HG02759 (cell line): Measurements from ENCODE around the gene IL4R.
"Not testable (repeated sequence)": the region's sequence is repeated elsewhere in the genome, so short reads cannot be mapped to it uniquely, and the experiment has no call there.

Experiments used
- ATAC-seq: cut with Tn5 transposase; IDR thresholded peaks from one replicate; pipeline ENCODE4 v1.9.1; 2021; ENCODE audit warnings: mild to moderate bottlenecking, moderate library complexity; ENCODE audit not compliant: unreplicated experiment

IL4R gene

DNA sequence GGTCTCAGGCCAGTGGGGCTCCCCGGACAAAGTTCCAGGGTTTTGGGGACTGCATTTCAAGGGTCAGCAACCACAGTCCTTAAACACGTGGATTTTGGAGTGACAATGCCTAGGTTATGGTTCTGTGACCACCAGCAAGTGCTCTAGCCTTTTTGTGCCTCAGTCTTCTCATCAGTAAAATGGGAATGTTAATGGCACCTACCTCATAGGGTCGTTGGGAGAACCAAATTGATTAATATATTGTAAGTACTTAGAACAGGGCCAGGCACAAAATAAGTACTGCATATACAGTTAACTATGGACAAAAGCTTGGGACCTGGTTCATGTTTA lies 13.8 kb downstream of the IL4R start:
- ATAC-seq = no peak

DNA sequence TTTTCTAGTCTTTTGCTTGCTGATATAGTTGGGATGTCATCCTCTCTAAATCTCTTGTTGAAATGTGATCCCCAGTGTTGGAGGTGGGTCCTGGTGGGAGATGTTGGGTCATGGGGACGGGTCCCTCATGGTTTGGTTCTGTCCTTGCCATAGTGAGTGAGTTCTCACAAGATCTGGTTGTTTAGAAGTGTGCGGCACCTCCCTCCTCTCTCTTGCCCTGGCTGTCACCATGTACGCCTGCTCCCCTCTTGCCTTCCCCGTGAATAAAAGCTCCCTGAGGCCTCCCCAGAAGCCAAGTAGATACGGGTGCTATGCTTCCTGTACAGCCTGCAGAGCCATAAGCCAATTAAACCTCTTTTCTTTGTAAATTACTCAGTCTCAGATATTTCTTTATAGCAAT lies 15.2 kb downstream of the IL4R start:
- no peak for ATAC-seq

DNA sequence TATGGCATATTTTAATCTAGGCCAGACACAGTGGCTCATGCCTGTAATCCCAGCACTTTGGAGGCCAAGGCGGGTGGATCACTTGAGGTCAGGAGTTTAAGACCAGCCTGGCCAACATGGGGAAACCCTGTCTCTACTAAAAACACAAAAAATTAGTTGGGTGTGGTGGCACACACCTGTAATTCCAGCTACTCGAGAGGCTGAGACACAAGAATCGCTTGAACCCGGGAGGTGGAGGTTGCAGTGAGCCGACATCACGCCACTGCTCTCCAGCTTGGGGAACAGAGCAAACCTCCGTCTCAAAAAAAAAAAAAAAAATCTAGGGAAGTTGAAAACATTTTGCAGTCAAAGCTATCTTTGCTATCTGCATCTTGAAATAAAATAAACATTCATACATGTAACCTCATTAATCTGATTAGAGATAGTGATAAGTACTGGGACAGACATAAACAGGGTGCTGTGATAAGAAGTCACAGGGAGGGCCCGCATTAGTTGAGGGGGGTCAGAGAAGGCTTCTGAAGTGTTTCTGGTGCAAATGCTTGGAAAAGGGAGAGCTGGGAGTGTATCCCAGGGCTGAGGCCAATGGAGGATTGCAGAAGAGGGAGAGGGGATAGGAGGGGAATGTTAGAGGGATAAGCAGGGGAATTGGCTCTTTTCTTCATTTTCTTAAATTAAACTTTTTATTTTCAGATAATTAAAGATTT lies 15.8 kb downstream of the IL4R start:
- ATAC-seq = not testable (repeated sequence)

DNA sequence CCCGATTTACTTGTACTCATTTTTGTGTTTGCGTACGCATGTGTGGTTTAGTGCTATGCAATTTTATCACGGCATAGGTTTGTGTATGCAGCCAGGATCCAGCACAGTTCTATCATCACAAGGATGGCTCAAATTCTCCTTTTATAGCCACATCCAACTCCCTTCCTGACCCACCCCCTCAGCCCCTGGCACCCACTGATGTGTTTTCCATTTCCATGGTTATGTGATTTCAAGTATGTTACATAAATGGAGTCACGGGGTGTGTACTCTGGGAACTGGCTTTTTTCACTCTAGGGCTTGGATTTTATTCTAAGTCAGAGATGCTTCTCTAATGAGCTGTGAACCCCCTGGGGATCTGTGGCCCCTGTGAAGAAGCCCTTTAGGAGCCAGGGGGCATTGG lies 16.8 kb downstream of the IL4R start:
- ATAC-seq = no peak

DNA sequence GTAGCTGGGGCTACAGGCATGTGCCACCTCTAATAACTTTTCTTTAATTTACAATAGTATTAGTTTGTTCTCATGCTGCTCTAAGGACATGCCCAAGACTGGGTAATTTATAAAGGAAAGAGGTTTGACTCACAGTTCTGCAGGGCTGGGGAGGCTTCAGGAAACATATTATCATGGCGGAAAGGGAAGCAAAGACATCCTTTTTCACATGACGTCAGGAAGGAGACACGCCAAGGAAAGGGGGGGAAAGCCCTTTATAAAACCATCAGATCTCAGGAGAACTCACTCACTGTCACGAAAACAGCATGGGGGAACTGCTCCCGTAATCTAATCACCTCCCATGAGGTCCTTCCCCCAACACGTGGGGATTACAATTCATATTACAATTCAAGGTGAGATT lies 18.3 kb downstream of the IL4R start:
- no peak for ATAC-seq

DNA sequence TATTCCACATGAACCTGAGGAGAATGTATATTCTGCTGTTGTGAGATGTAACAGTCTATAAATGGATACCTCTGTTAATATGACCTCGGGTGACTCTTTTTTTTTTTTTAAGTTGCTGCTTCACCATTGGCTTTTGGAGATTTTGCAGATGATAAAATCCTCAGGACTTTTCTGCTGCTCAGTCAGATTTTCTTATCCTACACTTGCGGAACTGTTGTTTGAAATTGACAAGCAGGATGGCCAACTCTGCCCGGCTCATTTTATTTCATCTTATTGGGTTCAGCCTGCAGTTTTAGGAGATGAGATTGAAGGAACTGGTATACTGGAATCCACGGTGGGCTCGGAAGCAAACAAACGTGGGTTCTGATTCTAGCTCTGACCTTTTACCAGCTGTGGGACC lies 19.3 kb downstream of the IL4R start:
- ATAC-seq = no peak

DNA sequence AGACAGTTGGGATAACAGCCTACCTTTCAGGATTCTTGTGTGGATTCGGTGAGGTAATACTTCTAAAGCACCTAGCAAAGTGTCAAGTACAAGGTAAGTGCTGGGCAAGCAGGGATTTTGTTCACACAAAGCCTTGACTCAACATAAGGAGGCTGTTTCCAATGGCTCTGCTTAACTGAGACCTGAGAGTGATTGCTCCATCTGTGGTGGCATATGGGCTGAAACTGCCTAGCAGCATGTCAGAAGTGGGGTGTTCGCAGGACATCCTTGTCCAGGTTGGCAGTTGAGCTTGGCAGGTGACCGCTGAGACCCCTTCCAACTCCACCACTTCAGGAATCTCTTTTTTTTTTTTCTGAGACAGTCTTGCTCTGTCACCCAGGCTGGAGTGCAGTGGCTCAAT lies 19.8 kb downstream of the IL4R start:
- ATAC-seq = no peak

DNA sequence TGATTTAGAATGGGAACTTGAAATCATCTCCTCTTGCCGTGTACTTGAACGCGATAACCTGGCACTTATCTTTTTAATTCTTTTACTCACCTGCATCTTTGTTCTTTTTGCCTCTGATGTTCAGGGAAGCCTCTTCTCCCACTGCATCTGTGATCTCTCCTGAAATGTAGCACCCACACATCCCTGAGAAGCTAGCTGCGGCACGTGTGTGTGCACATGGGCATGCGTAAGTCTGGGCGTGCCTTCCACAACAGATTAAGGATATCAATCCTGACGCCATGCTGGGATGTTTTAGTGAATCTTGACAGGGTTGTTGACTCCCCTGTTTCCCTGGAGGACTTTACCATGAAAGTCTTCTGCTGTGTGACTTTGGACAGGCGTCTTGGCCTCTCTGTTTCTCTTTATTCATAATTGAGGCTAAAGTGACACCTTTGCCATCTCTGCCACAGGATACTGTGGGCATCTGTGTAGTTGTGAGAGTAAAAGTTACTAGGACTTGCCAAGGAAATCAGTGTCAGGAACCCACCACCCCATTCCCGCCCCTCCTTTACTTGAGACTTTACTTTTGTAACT lies 20.5 kb downstream of the IL4R start:
- no peak for ATAC-seq

DNA sequence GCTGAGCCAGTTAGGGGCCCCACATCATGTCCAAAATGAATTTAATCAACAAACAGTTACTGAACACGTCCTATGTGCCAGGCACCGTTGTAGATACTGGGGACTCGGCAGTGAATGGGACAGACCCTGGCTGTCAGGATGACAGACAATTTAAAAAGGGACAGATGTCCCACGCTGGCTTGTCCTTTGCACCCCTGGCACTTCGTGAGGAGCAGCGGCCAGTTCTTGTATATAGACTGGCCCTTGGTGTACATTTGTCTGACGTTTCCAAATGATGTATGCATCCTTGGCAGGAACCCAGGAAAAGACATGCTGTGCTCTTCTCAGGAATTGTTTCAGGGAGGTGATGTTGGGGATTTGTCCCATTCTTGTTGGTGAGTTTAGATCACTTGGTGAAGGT lies 21.1 kb downstream of the IL4R start:
- no peak for ATAC-seq

DNA sequence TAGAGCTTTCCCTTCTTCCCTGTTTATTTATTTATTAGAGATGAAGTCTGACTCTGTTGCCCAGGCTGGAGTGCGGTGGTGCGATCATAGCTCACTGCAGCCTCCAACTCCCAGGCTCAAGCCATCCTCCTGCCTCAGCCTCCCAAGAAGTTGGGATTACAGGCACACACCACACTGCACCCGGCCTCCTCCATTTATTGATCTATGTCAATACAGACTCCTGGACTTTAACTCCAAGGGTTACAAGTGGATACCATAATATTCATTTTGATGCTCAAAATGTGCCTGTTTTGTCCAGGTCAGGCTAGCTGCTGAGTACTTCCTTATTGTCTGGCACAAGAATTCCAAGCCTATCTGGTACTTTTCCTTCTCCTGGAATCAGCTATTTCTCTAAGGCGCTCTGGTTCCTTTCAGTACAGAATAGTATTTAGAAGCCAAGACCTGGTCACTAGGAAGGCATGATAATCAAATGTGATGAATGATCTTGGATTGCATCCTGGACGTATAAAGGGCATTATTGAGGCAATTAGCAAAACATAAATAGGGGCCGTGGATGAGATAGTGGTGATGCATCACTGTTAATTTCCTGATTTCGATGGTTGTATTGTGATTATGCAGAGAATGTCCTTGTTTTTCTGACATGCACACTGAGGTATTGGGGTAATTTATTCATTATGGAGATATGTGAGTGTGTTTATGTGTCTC lies 21.7 kb downstream of the IL4R start:
- no peak for ATAC-seq

DNA sequence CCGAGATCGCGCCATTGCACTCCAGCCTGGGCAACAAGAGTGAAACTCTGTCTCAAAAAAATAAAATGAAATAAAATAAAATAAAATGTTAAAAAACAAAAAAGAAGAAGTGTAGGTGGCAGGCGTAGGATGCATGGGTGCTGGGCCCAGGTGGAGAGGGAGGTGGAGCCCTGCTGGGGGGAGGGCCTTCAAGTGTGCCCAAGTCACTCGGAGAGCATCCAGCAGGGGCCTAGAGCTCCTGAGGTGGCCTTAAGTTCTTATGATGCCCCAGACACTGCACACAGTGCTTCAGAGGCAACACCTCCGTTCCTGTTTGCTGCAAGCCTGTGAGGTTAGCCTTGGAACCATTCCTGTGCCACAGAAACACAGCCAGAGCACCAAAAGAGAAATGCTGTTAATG lies 23.2 kb downstream of the IL4R start:
- ATAC-seq = no peak

DNA sequence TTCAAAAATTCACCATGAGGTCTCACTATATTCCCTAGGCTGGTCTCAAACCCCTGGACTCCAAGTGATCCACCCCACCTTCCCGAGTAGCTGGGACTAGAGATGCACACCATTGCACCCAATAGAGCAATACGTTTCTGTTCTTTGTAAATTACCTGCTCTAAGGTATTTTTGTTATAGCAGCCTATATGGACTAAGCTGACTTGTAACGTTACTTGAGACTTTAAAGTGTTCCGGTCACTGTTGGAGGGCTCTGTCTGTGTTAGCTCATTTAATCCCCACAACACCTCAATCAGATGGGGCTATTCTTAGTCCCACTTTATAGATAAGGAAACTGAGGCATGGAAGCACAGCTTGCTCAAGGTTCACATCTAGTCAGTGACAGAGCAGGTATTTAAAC lies 25.4 kb downstream of the IL4R start:
- no peak for ATAC-seq

DNA sequence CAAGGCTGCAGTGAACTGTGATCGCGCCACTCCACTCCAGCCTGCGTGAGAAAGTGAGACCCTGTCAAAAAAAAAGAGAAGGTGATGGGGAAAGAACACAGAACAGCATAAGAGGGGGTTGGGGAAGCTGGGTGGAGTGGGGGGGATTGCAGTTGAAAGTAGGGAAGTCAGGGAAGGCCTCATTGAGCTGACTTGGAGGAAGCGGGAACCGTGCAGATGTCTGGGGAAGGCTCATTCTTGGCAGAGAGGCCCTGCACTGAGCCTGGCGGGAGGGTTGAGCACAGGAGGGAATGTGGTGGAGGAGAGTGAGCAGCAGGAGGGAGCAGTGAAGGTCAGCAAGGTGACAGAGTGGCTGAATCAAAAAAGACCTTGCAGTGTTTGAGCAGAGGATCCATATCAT lies 26.9 kb downstream of the IL4R start:
- ATAC-seq = no peak

DNA sequence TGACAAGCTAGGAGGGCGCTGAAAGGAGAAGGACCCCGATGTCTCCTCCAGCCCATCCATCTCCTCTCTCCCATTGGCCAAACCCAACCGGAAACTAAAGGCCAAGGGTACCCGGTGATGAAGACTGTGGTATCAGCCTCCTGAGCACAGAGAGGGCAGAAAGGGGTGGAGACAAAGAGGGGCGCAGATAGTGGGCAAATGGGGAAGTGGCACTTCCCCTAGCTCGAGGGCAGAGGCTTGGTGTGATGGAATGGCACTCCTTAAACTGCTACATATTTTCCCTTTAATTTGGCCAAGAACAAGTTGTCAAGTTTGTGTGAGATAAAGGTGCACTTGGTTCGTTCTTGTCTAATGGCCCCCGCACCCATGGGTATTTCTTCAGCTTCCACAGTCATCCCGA lies 27.8 kb downstream of the IL4R start:
- no peak for ATAC-seq

DNA sequence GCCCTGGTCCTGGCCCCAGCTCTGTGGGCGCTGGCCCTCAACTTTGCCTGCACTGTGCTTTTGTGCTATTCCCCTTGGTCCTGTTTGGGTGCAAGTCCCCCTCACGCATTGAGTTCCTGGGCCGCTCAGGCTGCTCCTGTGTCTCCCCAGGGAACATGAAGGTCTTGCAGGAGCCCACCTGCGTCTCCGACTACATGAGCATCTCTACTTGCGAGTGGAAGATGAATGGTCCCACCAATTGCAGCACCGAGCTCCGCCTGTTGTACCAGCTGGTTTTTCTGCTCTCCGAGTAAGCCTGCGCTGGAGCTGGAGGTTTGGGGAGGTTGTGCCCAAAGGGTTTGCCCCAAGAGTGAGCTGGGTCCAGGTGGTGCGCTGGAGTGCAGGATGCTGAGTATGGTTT lies 28.2 kb downstream of the IL4R start:
- ATAC-seq = no peak

DNA sequence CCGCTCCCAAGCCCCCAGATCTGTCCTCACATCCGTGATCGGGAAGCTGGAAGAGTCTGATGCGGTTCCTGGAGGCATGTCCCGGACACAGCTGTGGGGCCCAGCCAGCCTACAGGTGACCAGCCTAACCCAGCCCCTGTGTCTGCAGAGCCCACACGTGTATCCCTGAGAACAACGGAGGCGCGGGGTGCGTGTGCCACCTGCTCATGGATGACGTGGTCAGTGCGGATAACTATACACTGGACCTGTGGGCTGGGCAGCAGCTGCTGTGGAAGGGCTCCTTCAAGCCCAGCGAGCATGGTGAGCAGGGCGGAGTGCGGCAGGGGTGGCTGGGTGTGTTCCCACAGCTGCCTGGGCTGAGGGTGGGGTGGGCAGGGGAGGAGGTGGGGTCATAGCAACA lies 30.9 kb downstream of the IL4R start:
- ATAC-seq = no peak

DNA sequence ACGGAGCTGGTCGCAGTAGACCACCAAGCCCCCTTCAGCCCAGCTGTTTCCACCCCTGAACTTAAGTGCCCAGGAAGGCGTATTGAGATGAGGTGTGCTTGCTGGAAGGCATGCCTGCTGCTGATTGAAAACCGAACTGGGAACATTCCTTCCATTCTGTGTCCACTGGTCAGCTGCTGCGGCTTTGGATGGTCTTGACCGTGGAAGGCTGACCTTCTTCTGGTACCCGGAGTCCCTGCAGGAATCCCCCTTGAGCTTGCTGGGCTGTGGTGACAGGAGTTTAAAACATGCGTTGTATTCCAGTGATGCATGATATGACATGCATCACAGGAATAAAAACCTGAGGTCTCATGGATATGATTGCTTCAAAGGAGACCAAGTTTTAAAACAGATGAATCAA lies 31.4 kb downstream of the IL4R start:
- ATAC-seq = no peak

DNA sequence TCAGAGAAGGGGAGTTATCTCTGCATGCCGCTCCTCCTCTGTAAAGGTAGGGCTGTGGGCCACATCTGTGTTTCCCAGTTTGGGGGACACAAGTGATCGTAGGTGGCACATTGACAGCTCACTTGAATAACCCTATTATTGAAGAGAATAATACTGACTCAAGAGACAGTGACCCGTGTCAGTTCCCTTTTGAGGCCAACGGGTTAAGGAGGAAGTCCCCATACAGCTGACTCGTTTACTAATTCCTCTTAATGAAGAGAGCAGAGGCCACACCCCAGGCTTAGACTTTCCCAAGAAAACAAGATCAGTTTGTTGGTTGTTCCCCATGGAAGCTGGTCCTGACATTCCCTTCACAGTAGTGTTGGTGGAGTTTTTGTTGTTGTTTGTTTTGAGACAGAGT lies 33.0 kb downstream of the IL4R start:
- no peak for ATAC-seq

DNA sequence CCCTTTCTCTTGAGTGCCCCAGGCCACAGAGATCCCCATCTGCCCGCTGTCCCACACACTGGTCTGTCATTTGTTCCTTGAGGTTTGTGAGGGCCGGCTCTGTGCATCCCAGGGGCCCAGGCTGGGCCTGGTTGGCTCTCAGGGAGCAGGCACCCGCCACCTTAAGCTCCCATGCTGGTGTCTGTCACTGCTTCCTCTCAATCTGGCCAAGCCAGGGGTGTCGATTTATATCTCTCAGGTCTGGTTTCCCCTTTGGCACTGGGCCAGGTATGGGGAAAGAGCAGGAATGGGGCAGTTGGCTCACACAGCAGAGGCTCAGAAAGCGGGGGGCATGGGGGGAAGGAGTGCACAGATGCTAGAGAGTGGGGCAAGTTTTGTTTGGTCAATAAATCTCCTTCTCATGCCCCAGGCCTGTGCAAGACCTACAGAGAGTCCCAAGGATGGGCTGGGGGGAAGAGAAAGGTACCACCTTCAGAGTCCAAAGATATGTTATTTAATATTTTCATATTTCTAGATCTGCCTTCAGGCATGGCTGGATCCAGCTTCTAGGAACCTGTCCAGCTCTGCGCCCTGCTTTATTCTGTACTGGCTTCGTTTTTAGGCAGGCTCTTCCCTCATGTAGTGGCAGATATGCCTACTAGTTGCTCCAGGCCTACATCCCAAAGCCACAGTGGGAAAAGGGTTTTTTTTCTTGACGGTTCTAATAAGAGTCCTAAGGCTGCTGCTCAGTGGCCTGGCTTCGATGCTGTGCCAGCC lies 34.3 kb downstream of the IL4R start:
- ATAC-seq = no peak

DNA sequence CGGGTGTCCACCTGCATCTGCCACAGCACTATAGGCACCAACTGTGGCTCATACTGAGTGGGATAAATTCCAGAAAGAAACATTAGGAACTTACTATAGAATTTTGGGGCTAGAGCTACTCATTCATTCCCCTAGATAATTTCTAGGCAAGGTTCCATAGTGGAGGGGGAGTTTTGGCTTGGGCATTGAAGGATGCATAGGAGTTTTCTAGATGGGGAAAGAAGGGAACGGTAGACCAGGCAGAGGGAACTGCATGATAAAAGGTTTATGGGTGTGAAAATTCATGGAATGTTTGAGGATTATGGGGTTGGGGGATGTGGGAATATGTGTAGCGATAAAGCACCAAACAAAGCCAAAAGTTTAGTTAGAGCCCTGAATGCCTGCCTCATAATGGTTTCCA lies 35.5 kb downstream of the IL4R start:
- no peak for ATAC-seq

DNA sequence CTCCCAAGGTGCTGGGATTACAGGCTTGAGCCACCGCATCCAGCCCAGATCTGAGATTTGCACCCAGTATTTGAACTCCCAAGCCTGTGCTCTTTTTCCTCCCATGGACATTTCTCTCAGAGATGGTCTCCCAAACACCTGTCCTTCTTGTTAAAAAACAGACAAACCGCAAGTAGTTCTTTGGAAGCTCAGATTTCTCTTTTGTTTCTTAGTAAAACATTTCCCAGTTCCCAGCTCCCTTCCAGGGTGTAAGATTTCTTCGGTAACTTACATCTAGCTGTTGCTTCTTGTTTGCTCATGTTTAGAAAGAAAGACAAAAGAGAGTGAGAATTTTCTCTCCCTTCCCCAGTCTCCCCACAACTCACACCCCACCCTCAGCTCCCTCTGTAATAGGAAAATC lies 36.2 kb downstream of the IL4R start:
- no peak for ATAC-seq

DNA sequence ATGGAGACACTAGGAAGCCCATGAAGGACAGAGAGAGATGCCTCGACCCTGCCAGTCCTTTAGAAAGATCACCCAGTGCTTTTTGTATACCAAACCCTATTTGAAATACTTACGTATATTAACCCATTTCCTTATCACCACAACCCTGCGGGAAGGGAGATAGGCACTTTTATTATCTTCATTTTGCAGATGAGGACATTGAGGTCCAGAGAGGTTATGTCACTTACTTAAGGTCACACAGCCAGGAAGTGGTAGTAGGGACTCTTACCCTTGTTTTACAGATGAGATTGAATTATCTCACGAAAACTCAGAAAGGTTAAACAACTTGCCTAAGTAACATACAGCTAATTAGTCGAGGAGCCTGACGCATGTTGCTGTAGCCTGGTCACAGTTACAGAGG lies 38.2 kb downstream of the IL4R start:
- no peak for ATAC-seq
